GM10847 (cell line): ENCODE results near the gene ZNF474.

Source experiments
- POLR2A ChIP-seq: IDR thresholded peaks from 2 replicates; pipeline ENCODE4 v1.6.1; 2011; ENCODE audit not compliant: insufficient read length; ENCODE audit errors: extremely low read depth

ZNF474 gene

GRCh38 chr5:122164070-122164435 lies 34.7 kb downstream of the ZNF474 start:
- no peak for TF ChIP-seq POLR2A

GRCh38 chr5:122164831-122165558 lies 35.6 kb downstream of the ZNF474 start:
- TF ChIP-seq POLR2A, result no peak

GRCh38 chr5:122165559-122166078 lies 36.3 kb downstream of the ZNF474 start:
- TF ChIP-seq POLR2A, result no peak

DNA sequence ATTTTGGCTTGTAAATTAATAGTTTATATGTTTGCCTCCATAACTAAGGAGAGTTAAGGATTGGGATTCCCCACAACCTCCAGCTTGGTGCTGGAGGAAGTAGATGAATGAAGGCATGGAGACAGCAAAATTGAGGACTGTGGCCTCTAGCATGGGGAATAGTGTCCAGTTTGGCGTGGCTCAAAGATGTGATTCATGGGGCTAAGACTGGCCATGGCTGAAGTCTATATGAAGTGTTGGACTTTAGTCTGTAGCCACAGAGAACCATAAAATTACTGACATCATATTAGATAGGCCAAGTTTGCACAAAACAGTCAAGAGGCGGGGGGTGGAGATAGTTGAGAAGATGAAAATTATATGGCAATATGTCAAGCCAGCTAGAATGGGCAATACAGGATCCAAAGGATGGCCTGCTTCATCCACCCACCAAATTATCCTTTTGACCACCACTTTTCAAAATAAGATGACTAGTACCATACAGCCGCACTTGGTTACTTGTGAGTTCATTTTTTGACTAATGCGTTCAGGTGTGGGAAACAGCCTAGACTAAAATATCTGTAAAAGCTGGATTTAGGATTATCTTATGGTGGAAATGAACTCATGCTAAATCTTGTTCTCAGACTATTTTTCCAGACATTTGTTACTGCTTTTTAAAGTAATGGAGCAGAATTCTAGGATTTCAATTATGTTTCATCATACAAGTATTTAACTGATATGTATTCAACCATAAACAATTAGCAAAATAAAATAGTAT lies 40.2 kb downstream of the ZNF474 start:
- TF ChIP-seq POLR2A, result no peak

- no peak for TF ChIP-seq POLR2A
These were observed 41.3 kb downstream of the ZNF474 start for GRCh38 chr5:122170620-122171019.

DNA sequence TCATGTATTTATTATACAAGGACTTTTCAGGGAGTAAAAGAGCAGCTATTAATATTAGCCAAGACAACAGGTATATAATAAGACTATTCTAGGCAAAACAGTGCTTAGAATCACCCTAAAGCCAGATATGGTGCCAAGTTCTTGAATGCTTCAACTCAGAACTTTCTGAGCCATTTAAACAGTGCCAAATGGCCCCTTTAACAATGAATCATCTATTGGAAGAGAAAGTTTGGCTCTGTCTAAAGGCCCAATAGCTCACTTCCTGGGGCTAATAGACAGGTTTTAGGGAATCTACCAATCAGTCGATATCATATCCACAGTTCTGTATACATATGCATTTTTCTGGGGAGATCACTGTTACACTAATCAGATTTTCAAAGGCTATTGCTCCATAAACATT lies 42.9 kb downstream of the ZNF474 start:
- no peak for TF ChIP-seq POLR2A

DNA sequence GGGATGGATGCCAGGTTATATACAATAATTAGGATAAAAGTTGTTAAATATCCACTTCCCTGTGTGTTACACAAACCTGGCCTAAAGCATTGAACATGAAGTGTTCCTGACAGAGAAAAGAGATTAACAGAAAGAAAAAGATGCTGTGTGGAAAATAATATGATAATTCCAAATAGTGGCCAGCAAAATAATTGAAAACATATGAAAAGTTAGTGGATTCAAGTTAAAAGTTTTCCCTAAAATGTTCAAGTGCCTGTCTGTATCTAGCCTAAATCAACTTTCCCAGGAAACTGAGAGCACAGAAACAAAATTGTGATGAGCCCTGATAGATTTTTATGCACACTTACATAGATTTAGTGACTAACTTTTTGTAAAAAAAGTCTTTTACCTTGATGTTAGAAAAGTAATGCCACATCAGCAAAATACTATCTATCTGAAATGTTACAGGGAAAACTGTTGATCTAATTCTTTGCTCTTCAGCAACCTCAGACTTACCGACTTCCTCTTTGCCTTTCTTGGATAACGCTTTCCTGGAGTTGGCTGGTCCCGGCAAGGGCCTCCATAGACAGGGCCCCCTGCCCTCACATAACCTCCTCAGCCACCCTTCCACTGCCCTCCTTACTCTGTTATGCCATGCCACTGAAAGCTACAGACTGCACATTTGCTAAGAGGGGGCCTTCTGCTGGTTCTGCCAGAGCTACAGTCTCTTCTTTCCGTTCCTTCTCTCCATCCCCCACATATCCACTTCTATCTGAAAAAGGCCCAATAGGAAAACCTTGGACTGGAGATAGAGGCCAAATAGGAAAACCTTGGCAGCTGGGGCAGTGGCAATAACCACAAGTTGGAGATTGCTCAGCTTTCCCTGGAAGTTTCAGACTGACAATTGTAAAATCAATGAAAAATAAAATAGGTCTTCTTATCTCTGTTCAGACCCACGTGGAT lies 44.4 kb downstream of the ZNF474 start:
- TF ChIP-seq POLR2A, result no peak

DNA sequence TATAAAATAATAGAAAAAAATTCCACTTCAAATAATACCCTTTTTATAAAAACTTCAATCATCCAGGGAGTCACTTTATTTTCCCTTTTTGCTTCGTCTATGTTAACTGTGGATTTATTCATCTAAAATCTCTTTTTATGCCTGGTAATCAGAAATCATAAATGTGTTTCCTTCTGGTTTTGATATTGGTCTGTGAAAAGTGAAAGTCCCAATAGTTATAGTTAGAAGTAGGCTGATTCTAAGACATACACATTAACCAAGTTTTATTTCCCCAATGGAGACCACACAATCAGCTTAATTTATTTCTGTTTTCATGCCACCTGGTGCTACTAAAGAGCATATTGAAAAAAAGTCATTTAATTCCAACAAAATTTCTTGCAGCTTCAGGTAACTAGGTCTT lies 45.7 kb downstream of the ZNF474 start:
- no peak for TF ChIP-seq POLR2A

DNA sequence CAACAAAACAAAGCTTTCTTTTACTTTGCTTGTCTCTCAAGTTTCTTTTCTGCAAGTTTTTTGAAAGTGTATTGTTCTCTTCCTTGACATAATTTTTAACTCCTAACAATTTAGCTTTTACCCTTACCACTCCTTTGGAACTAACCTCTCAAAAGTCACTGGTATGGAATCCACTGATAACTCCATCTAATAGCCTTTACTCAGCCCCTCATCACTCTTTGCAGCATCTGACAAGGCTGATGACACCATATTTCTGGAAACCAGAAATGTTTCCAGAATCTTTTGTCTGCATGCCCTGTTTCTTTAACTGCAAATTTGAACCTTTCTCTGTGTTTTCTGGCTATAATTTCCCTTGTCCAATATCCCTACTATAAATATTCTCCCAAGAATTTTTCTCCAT lies 46.5 kb downstream of the ZNF474 start:
- TF ChIP-seq POLR2A, result no peak

GRCh38 chr5:122177161-122177560 lies 47.8 kb downstream of the ZNF474 start:
- no peak for TF ChIP-seq POLR2A

- TF ChIP-seq POLR2A, result no peak
These were observed 50.4 kb downstream of the ZNF474 start for GRCh38 chr5:122179701-122180100.

- TF ChIP-seq POLR2A, result no peak
These were observed 50.9 kb downstream of the ZNF474 start for GRCh38 chr5:122180146-122180712.

DNA sequence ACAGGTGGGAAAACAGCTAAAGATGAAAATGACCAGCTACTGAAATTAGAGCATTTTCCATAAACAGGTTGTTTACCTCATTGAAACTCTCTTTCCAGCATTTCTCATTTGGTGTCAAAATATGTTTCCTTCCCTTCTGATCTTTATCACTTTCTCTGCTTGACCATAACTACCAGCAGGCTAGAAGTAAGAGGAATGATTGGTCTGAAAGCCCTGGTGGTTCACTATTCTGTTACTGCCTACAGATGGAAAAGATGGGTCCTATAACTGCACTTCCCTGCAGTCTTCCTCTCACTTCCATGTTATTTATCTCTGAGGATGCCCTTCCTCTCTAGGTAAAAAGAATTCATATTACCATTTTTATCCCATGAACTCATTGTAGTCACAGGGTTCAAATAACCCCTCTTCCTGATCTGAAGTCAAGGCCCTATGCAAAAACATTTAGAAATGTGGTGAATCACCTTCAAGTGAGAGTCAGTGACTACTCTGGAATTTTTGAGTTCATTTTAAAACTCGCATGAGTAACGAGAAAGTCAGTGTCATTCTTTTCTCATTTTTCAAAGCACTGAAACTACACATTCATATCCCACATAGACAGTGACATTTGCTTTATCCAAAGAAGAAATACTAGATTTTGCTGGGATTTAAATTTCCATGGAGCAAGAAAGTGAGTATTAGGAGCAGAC lies 51.7 kb downstream of the ZNF474 start:
- no peak for TF ChIP-seq POLR2A

DNA sequence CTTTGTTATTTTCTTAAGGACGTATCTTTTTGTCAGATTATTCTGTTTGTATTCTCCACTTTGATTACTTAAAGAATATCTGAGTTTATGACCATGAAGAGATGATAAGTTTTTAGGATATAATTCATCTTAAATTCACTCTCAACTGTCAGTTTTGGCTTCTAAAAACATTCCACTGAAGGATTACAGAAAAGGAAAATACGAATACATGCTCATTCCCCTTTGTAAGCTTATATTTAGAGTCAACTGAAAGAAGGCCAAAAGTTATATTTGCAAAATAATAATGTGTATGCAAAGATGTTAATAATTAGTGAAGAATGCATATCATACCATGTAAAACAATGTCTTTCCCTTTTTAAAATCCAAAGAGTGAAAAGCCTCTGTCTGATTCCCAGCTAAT lies 52.5 kb downstream of the ZNF474 start:
- no peak for TF ChIP-seq POLR2A
